8988T (cell line): ENCODE data around the gene IST1.

Source experiments
- DNase-seq: peaks from one replicate; pipeline ENCODE4 v3.0.0; 2011

Gene IST1

GRCh38 chr16:71920658-71921057 lies 25.3 kb downstream of the IST1 start:
- DNase-seq: no peak

- DNase-seq: no peak
Measured at GRCh38 chr16:71923941-71924690, 28.8 kb downstream of the IST1 start.

GRCh38 chr16:71924710-71925109 lies 29.4 kb downstream of the IST1 start:
- no peak for DNase-seq

- no peak for DNase-seq
Measured at GRCh38 chr16:71927383-71927782, 32.1 kb downstream of the IST1 start.

GRCh38 chr16:71927787-71928186 lies 32.5 kb downstream of the IST1 start:
- DNase-seq: no peak

GRCh38 chr16:71929048-71929447 lies 33.7 kb downstream of the IST1 start:
- DNase-seq: no peak

GRCh38 chr16:71930013-71930563 lies 34.8 kb downstream of the IST1 start:
- DNase-seq: no peak

- DNase-seq: no peak
Measured at GRCh38 chr16:71931001-71931400, 35.7 kb downstream of the IST1 start.

GRCh38 chr16:71931599-71931998 lies 36.3 kb downstream of the IST1 start:
- no peak for DNase-seq

GRCh38 chr16:71933017-71933416 lies 37.7 kb downstream of the IST1 start:
- no peak for DNase-seq

GRCh38 chr16:71933913-71934695 lies 38.8 kb downstream of the IST1 start:
- DNase-seq: no peak

GRCh38 chr16:71937868-71938510 lies 42.7 kb downstream of the IST1 start:
- no peak for DNase-seq

GRCh38 chr16:71943887-71944286 lies 48.6 kb downstream of the IST1 start:
- DNase-seq: no peak

- no peak for DNase-seq
Measured at GRCh38 chr16:71945616-71946015, 50.3 kb downstream of the IST1 start.

- no peak for DNase-seq
Measured at GRCh38 chr16:71952825-71953224, 57.5 kb downstream of the IST1 start.

GRCh38 chr16:71954180-71954579 lies 58.8 kb downstream of the IST1 start:
- DNase-seq: no peak

- no peak for DNase-seq
Measured at GRCh38 chr16:71954699-71955195, 59.4 kb downstream of the IST1 start.

GRCh38 chr16:71956486-71956885 lies 61.2 kb downstream of the IST1 start:
- no peak for DNase-seq

GRCh38 chr16:71961066-71962039 lies 66.0 kb downstream of the IST1 start:
- peak; percentile 67 for DNase-seq

GRCh38 chr16:71963125-71963875 lies 68.0 kb downstream of the IST1 start:
- DNase-seq: no peak

- DNase-seq: no peak
Measured at GRCh38 chr16:71965223-71965622, 69.9 kb downstream of the IST1 start.
